GM21619 (cell line): ENCODE data around the gene SYN1.
A peak's percentile ranks its signal among the peaks of the same experiment; 100 is the strongest.

Experiments
- ATAC-seq: cut with Tn5 transposase; IDR thresholded peaks from one replicate; pipeline ENCODE4 v1.9.1; 2021; ENCODE audit not compliant: unreplicated experiment

The SYN1 gene

DNA sequence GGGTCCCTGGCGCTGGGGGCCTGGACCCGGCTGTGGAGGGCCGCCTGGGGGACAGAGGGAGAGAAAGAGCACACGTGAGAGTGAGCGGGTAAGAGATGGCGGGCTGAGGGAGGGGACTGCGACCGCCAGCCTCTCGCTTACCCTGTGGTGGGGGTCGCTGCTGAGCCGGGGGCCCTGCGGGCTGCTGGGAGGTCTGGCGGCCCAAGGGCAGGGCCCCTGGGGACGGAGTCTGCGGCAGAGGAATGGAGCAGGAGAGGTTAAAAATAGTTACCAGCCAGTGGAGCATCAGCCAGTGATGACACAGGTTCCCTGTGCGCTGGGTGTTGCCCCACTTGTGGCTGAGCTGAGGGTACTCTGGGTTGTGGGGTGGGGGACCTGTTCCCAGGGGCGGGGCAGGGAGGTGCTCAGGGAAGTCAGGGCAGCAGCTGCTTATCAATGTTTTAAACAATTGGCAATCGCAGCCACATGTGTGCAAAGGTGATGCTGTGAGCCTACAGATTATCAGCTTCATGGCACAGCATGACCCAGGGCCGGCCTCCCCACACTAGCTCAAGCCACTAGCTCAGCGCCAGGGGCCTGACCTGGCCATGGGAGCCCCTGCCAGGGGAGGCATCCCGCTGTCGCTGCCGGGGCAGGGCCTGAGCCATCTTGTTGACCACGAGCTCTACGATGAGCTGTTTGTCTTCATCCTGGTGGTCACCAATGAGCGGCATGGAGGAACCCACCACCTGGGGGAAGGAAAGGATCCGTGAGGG, 44.9 kb downstream of the SYN1 start:
- no peak for ATAC-seq

DNA sequence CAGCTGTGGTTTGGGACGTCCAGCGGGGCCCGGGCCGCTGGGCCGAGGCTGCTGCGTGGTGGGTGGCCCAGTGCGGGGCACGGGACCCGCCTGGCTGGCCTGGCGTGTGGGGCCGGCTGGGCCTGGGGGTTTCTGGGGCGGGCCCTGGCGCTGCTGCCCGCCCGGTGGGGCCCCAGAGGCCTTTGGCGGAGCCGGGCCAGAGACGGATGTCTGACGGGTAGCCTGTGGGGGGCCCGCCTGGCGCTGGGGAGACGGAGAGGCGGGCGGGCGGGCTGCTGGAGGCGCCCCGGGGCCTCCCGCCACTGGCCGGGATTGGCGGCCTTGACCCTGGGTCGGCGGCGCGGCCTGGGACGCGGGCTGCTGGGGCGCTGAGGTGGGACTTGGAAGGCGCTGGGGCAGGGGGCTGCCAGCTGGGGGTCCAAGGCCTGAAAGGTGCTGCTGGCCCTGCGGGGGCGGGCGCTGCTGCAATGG, 45.5 kb downstream of the SYN1 start:
- ATAC-seq = no peak

DNA sequence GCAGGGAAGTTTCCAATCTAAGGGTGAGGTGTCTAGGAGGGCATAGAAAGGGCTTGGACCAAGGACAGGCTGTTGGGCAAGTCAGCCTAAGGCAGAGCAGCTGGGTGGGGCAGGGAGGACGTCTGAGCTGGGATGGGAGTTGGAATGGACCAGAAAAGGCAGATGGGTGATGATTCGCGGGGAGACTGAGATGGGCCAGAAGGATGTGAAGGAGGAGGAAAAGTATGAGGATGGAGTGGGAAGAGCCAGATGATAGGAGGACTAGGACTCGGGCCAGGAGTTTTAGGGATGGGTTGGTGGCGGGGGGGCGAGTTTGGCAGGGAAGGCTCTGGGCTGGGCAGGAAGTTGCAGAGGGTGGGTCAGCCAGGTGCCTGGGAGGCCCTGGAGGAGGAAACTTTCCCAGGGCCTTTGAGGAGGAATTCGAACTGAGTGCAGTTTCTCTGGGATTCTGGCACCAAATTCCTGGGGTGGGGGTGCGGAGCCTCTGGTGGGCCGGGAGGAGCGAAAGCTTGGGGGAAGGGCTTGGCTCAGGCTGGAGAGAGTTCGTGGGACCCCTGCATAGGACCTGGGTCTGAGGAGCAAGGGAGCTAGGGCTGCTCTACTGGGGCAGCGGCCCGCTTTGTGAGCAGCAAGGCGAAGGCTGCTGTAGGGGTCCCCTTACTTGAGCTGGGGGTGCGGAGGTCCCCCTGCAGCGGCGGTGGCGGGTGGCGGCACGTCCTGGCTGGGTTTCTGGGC, 46.1 kb downstream of the SYN1 start:
- ATAC-seq = no peak

GRCh38 chrX:47572773-47573340, 46.8 kb downstream of the SYN1 start:
- no peak for ATAC-seq

DNA sequence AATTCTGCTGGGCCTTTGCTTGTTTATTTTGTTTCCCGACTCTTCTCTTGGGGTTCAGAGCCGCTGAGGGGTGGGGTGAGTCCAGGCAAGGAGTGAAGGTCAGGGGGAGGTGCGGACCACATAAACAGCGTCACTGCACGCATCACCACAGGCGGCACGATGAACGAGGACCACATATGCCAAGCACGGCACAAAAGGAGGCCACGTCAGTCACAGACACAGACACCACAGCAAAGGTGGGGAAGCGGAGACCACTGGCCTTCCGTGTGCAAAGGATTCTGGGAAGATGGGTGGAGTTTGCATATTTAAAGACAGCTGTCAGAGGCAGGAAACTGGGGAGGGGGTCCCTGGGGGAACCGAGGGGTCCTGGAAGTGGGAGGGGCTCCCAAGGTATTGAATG, 47.8 kb downstream of the SYN1 start:
- no peak for ATAC-seq

GRCh38 chrX:47571215-47571614, 48.4 kb downstream of the SYN1 start:
- no peak for ATAC-seq

DNA sequence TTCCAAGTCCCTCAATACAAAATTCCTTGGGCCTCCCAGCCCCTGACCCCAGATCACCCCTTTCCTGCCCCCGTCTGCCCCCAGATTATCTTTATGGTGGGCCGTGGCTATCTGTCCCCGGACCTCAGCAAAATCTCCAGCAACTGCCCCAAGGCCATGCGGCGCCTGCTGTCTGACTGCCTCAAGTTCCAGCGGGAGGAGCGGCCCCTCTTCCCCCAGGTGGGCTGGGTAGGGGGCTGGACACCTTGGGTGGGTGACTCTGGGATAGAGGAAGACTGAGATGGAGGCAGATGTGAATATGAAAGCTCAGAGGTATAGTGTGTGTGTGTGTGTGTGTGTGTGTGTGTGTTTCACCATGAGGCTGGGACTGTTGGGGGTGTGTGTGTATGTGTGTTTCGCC, 48.9 kb downstream of the SYN1 start:
- ATAC-seq = no peak

- ATAC-seq = no peak
Measured at GRCh38 chrX:47568656-47569295, 50.9 kb downstream of the SYN1 start.

DNA sequence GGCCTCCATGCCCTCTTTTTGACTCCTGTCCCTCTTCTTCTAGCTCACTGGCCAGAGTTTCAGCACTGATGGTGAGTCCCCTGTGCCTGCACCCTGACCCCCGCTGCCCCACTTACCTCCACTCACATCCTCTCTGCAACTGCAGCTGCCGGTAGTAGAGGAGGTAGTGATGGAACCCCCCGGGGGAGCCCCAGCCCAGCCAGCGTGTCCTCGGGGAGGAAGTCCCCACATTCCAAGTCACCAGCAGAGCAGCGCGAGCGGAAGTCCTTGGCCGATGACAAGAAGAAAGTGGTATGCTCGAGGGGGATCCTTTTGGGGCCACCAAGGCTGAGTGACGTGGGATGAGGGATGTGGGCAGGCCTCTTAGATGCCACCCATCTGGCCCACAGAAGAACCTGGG, 52.8 kb downstream of the SYN1 start:
- ATAC-seq = no peak

GRCh38 chrX:47564438-47565085, 55.1 kb downstream of the SYN1 start:
- no peak for ATAC-seq

- ATAC-seq = no peak
Measured at GRCh38 chrX:47563801-47564315, 55.8 kb downstream of the SYN1 start.

DNA sequence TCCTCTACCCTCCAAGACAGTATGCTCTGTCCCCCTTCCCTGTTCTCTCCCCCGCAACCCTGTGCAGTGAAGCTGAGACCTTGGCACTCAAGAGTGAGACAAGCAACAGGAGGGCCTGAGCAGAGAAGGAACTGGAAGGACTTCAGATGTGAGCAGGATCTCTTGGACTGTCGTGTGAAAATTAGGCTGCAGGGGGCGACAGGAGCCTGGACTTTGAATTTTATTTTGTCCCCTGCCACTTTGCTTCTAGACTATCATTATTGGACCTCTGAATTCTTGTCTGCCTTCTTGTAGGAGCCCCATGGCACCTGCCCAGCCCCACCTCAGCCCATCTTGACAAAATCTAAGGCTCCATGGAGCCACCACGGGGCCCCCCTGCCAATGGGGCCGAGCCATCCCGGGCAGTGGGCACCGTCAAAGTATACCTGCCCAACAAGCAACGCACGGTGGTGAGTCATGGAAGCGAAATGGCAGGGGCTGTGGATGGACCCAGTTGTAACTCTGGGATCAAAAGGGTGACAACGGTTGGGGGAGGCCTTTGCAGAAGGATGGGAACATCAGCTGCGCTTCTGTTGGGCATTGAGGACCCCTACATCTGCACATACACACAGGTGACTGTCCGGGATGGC, 56.9 kb downstream of the SYN1 start:
- no peak for ATAC-seq

- no peak for ATAC-seq
Measured at GRCh38 chrX:47561659-47562151, 58.0 kb downstream of the SYN1 start.

GRCh38 chrX:47560934-47561658, 58.6 kb downstream of the SYN1 start, which contains the start of gene ARAF:
Gene ARAF, plus strand, starts transcription at chrX:47561205. Its CDS starts 1,763 bp downstream, at chrX:47562968.
- peak; percentile 89 for ATAC-seq

DNA sequence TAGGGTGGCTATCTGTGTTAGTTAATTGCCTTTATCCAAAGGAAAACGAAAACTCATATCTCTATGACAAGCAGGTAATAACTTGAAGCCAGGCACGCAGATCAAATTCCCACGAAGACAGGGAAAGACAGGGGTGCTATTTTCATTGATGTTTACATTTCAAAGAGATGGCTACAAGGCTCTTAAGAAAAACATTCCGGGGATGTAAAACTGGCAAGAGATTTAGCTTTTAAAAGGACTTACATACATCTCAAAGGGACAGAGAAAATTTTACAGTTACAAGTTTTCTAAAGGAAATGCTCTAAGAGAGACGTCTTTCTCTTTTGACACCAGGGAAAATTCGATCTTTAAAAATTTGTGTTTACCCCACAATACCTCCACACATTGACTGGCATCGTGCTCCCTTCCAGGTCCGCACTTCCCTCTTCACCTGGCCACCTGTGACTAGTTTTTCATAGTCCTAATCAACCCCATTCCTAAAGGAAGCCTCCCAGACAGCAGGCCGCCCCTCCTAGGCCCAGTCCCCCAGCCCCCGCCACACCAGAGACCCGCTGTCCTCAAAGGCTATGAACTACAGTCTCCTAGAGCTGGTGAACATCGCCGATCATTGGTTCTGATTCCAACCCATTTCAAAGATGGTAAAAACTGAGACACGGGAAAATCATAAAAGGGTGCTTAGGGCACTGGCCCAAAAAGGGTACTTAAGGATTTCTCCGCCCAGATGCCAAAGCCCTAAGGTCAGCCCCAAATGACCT, 59.3 kb downstream of the SYN1 start:
- ATAC-seq = no peak

DNA sequence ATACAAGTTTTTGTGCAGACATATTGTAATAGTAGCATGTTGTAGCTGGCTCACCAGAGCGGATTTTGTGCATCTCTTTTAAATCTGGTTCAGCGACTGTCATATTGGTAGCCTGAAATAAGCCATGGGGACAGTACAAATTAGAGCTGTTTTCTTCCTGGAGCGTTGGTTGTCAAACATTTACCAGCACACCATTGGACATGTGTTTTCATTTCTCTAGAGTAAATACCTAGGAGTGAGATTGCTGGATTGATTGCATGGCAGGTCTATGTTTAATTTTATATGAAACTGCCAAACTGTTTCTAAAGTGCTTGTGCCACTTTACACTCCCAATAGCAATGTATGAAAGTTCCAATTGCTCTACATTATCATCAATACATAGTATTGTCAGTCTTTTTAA, 61.2 kb downstream of the SYN1 start:
- no peak for ATAC-seq

DNA sequence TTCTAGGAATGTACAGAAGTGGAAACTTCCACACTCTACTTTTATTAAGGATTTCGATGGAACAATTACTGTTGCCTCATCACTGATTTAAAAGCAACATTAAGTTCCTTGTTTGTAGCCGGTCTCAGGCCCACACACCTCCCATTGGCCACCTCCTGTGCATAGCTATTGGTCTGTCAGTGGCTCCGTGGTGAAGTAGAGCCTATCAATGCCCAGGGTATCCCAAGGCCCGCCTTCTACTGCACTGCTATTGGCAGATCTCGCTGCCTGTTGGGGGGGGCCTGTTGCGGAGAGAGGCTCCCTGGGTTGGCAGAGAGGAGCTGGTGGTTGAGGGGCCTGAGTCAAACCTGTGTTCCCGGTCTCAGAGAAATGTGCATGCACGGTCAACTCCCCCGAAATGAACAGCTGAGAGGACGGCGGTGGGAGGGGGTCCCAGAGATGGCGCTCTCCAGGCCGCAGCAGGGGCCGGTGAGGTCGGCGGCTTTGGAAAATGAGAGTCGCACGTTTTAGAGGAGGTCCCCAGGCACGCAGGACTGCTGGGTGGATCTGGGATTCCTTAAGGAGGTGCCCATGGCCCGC, 63.5 kb downstream of the SYN1 start:
- peak; percentile 88 for ATAC-seq

DNA sequence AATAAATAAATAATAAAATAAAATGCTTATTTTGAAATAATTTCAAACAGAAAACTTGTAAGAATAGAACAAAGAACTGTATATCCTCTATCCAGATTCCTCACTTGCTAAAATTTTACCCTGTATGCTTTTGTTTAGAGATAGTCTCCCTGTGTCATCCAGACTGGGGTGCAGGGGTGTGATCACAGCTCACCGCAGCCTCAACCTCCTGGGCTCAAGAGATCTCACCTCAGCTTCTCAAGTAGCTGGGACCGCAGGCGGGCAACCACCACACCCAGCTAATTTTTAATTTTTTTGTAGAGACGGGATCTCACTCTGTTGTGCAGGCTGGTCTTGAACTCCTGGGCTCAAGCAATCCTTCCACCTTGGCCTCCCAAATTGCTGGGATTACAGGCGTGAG, 76.2 kb downstream of the SYN1 start:
- ATAC-seq = no peak
